GM23338 (cell line): ENCODE results near the gene NARS2.

Source experiments
- CREB1 ChIP-seq: fragments of 250-450 bp; sonication (Bioruptor Pico); IDR thresholded peaks from 2 replicates; pipeline ENCODE4 v1.5.0; 2020; ENCODE audit warnings: low read depth, mild to moderate bottlenecking, moderate library complexity
- CTCF ChIP-seq, 2 experiments: fragments of 200-600 bp in 1 of 2; sonication (generic) in 1 of 2; conservative IDR thresholded peaks; 2 replicates each; pipeline versions ENCODE4 v1.5.1 to v1.6.1; 2016 to 2017; ENCODE audit warnings: antibody characterized with exemption in 2 of 2, low read depth in 2 of 2, mild to moderate bottlenecking in 2 of 2, moderate library complexity in 1 of 2
- EZH2phosphoT487 ChIP-seq: fragments of 200-600 bp; sonication (generic); IDR thresholded peaks from one replicate; pipeline ENCODE4 v1.8.1; 2018; ENCODE audit warnings: antibody characterized with exemption; ENCODE audit not compliant: unreplicated experiment
- POLR2AphosphoS5 ChIP-seq: IDR thresholded peaks from 2 replicates; pipeline ENCODE4 v1.6.1; 2016; ENCODE audit warnings: antibody characterized with exemption, low read depth
- STAT1 ChIP-seq: IDR thresholded peaks from one replicate; pipeline ENCODE4 v1.6.1; 2016; ENCODE audit warnings: antibody characterized with exemption; ENCODE audit not compliant: unreplicated experiment
- TF ChIP-seq, protein P1 (sequence below): IDR thresholded peaks from one replicate; pipeline ENCODE4 v1.6.1; 2018; ENCODE audit warnings: antibody characterized with exemption; ENCODE audit not compliant: unreplicated experiment
- TF ChIP-seq, protein P2 (sequence below): fragments of 250-450 bp; sonication (Bioruptor Pico); IDR thresholded peaks from 2 replicates; pipeline ENCODE4 v1.5.0; 2020; ENCODE audit warnings: mild to moderate bottlenecking, moderate library complexity

GRCh38 chr11:78492973-78493372 lies 81.7 kb downstream of the NARS2 start:
- TF ChIP-seq CTCF (conservative IDR thresholded peaks at IDR 0.05; ENCODE audit: low read depth in 2 of 2) (no peak), POLR2AphosphoS5 (no peak), EZH2phosphoT487 (no peak), STAT1 (no peak), CREB1 (no peak)
- TF ChIP-seq, protein P1, sequence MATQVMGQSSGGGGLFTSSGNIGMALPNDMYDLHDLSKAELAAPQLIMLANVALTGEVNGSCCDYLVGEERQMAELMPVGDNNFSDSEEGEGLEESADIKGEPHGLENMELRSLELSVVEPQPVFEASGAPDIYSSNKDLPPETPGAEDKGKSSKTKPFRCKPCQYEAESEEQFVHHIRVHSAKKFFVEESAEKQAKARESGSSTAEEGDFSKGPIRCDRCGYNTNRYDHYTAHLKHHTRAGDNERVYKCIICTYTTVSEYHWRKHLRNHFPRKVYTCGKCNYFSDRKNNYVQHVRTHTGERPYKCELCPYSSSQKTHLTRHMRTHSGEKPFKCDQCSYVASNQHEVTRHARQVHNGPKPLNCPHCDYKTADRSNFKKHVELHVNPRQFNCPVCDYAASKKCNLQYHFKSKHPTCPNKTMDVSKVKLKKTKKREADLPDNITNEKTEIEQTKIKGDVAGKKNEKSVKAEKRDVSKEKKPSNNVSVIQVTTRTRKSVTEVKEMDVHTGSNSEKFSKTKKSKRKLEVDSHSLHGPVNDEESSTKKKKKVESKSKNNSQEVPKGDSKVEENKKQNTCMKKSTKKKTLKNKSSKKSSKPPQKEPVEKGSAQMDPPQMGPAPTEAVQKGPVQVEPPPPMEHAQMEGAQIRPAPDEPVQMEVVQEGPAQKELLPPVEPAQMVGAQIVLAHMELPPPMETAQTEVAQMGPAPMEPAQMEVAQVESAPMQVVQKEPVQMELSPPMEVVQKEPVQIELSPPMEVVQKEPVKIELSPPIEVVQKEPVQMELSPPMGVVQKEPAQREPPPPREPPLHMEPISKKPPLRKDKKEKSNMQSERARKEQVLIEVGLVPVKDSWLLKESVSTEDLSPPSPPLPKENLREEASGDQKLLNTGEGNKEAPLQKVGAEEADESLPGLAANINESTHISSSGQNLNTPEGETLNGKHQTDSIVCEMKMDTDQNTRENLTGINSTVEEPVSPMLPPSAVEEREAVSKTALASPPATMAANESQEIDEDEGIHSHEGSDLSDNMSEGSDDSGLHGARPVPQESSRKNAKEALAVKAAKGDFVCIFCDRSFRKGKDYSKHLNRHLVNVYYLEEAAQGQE, result no peak
- TF ChIP-seq, protein P2, sequence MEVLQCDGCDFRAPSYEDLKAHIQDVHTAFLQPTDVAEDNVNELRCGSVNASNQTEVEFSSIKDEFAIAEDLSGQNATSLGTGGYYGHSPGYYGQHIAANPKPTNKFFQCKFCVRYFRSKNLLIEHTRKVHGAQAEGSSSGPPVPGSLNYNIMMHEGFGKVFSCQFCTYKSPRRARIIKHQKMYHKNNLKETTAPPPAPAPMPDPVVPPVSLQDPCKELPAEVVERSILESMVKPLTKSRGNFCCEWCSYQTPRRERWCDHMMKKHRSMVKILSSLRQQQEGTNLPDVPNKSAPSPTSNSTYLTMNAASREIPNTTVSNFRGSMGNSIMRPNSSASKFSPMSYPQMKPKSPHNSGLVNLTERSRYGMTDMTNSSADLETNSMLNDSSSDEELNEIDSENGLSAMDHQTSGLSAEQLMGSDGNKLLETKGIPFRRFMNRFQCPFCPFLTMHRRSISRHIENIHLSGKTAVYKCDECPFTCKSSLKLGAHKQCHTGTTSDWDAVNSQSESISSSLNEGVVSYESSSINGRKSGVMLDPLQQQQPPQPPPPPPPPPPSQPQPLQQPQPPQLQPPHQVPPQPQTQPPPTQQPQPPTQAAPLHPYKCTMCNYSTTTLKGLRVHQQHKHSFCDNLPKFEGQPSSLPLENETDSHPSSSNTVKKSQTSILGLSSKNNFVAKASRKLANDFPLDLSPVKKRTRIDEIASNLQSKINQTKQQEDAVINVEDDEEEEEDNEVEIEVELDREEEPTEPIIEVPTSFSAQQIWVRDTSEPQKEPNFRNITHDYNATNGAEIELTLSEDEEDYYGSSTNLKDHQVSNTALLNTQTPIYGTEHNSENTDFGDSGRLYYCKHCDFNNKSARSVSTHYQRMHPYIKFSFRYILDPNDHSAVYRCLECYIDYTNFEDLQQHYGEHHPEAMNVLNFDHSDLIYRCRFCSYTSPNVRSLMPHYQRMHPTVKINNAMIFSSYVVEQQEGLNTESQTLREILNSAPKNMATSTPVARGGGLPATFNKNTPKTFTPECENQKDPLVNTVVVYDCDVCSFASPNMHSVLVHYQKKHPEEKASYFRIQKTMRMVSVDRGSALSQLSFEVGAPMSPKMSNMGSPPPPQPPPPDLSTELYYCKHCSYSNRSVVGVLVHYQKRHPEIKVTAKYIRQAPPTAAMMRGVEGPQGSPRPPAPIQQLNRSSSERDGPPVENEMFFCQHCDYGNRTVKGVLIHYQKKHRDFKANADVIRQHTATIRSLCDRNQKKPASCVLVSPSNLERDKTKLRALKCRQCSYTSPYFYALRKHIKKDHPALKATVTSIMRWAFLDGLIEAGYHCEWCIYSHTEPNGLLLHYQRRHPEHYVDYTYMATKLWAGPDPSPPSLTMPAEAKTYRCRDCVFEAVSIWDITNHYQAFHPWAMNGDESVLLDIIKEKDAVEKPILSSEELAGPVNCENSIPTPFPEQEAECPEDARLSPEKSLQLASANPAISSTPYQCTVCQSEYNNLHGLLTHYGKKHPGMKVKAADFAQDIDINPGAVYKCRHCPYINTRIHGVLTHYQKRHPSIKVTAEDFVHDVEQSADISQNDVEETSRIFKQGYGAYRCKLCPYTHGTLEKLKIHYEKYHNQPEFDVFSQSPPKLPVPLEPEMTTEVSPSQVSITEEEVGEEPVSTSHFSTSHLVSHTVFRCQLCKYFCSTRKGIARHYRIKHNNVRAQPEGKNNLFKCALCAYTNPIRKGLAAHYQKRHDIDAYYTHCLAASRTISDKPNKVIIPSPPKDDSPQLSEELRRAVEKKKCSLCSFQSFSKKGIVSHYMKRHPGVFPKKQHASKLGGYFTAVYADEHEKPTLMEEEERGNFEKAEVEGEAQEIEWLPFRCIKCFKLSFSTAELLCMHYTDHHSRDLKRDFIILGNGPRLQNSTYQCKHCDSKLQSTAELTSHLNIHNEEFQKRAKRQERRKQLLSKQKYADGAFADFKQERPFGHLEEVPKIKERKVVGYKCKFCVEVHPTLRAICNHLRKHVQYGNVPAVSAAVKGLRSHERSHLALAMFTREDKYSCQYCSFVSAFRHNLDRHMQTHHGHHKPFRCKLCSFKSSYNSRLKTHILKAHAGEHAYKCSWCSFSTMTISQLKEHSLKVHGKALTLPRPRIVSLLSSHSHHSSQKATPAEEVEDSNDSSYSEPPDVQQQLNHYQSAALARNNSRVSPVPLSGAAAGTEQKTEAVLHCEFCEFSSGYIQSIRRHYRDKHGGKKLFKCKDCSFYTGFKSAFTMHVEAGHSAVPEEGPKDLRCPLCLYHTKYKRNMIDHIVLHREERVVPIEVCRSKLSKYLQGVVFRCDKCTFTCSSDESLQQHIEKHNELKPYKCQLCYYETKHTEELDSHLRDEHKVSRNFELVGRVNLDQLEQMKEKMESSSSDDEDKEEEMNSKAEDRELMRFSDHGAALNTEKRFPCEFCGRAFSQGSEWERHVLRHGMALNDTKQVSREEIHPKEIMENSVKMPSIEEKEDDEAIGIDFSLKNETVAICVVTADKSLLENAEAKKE, result no peak
